Right cardiac atrium (tissue), 5 donors: ENCODE data around the gene ABCA7. TPM values are rescaled to one million over a fixed set of nuclear protein-coding genes. Genes with fewer than 3 reads are reported as not detected.
A peak's percentile ranks its signal among the peaks of the same experiment; 100 is the strongest.

Source experiments
- ATAC-seq, 2 donors: fragments of 200-7000 bp; cut with Tn5 transposase; one replicate each; pipeline versions ENCODE4 v1.8.0 to v1.9.1; 2020; ENCODE audit warnings: moderate library complexity in 2 of 2, mild to moderate bottlenecking in 1 of 2
- DNase-seq, 3 donors: peaks; one replicate each; pipeline ENCODE4 v3.0.0-alpha.2; 2020
- H3K27ac ChIP-seq: one replicate; pipeline ENCODE4 v1.5.1; 2013; ENCODE audit warnings: mild to moderate bottlenecking, low read length, control low read depth, moderate library complexity
- H3K27me3 ChIP-seq: one replicate; pipeline ENCODE4 v1.6.1; 2013; ENCODE audit not compliant: control insufficient read depth, insufficient read depth
- H3K4me1 ChIP-seq: one replicate; pipeline ENCODE4 v1.6.1; 2013; ENCODE audit warnings: low read length; ENCODE audit not compliant: control insufficient read depth, insufficient read depth
- H3K4me3 ChIP-seq: one replicate; pipeline ENCODE4 v1.5.1; 2013; ENCODE audit warnings: low read length, control low read depth
- H3K9me3 ChIP-seq: one replicate; pipeline ENCODE4 v1.6.1; 2013; ENCODE audit warnings: low read length; ENCODE audit not compliant: control insufficient read depth
- WGBS: extraction: QIAGEN DNeasy Blood & Tissue Kit; methylation state at CpG from one replicate; pipeline ENCODE4 v1.1.7; 2013; 5-methylcytosine and 5-hydroxymethylcytosine counted together
- intact Hi-C, 4 donors: fragments of 100-400 bp; cut with DNase I; formaldehyde crosslinking; loops; one replicate each; pipeline versions ENCODE4 v1.11.0 to v1.14.0; 2022 to 2023
- polyA plus RNA-seq: library from polyadenylated mRNA; stranded (reverse); fragments of 200-250 nt; gene quantifications from one replicate; pipeline ENCODE4 v1.2.3, GENCODE V29; 2013
- total RNA-seq, 4 donors: library from RNA; stranded (reverse); fragmentation: NEBNext Ultra II Directional; extraction: Animal tissue kit (Norgen Biotek cat#: 25700); gene quantifications; one replicate each; pipeline ENCODE4 v1.2.1, GENCODE V29; 2021
- donor health status: healthy with polysubstance abuse.
- donor health status: DM: no; HTN: yes; CAD: no.
- donor health status: DM: no; HTN: no; CAD: no.
- donor health status: DM: no; HTN: yes; CAD: no; lungs with severe emphysema.
- donor health status: DM: yes; HTN: yes; CAD: no.

Gene ABCA7
- total and polyA plus RNA-seq, 5 donors: 7.3 to 10.4 (median 9.1) TPM

GRCh38 chr19:1105008-1105872 lies 65.3 kb downstream of the ABCA7 start:
- H3K27me3 ChIP-seq: no peaks in the 10 kb centered on the region
- peaks cover 3% of the 10 kb centered on the region for H3K4me1 ChIP-seq
- intact Hi-C loops: loop anchor here in 1 of 4 donors (10.0 kb wide), 1 partner anchor 80 kb away; the partner anchor contains the start of genes CNN2, RNU6-2 and TMEM259
- H3K9me3 ChIP-seq: no peaks in the 10 kb centered on the region
- peak in 2 of 3 donors; percentile 77 to 83 for DNase-seq
- peak overlapping the region; percentile 89 for H3K4me3 ChIP-seq
- ATAC-seq: no peak
- peak overlapping the region; percentile 98 for H3K27ac ChIP-seq
- WGBS: 28% methylated on average over 69 of the region's 69 CpGs

GRCh38 chr19:1105873-1106840 lies 66.2 kb downstream of the ABCA7 start:
- H3K4me3 ChIP-seq: no peak overlapping the region
- no peak overlapping the region for H3K27ac ChIP-seq
- H3K4me1 ChIP-seq: peaks cover 3% of the 10 kb centered on the region
- 88% methylated on average over 32 of the region's 32 CpGs for WGBS
- ATAC-seq (no peak), DNase-seq (peak; percentile 34 to 75 (median 64))
- no peaks in the 10 kb centered on the region for H3K27me3 ChIP-seq
- intact Hi-C loops: loop anchor here in 1 of 4 donors (10.0 kb wide), 1 partner anchor 81 kb away; the partner anchor contains the start of genes CNN2, RNU6-2 and TMEM259
- no peaks in the 10 kb centered on the region for H3K9me3 ChIP-seq

GRCh38 chr19:1106841-1107660 lies 67.1 kb downstream of the ABCA7 start:
- peak; percentile 47 to 67 (median 66) for DNase-seq

GRCh38 chr19:1107661-1108261 lies 67.9 kb downstream of the ABCA7 start:
- no peaks in the 10 kb centered on the region for H3K27me3 ChIP-seq
- intact Hi-C loops: loop anchor here in 1 of 4 donors (10.0 kb wide), 1 partner anchor 83 kb away; the partner anchor contains the start of genes CNN2, RNU6-2 and TMEM259
- no peak for ATAC-seq
- 90% methylated on average over 25 of the region's 25 CpGs for WGBS
- no peaks in the 10 kb centered on the region for H3K4me1 ChIP-seq
- no peak overlapping the region for H3K27ac ChIP-seq
- H3K9me3 ChIP-seq: no peaks in the 10 kb centered on the region
- no peak overlapping the region for H3K4me3 ChIP-seq
- peak; percentile 14 to 66 (median 60) for DNase-seq

More at GRCh38 chr19:1106841-1107660, 67.1 kb downstream of the ABCA7 start:
- intact Hi-C loops: loop anchor here in 1 of 4 donors (10.0 kb wide), 1 partner anchor 82 kb away; the partner anchor contains the start of genes CNN2, RNU6-2 and TMEM259
- Histone ChIP-seq H3K27me3 (no peaks in the 10 kb centered on the region), H3K9me3 (no peaks in the 10 kb centered on the region), H3K27ac (no peak overlapping the region), H3K4me3 (no peak overlapping the region), H3K4me1 (peaks cover 3% of the 10 kb centered on the region)
- 62% methylated on average over 17 of the region's 17 CpGs for WGBS
- ATAC-seq: no peak

- Histone ChIP-seq H3K4me1 (no peaks in the 10 kb centered on the region), H3K27ac (no peak overlapping the region), H3K9me3 (no peaks in the 10 kb centered on the region), H3K4me3 (no peak overlapping the region), H3K27me3 (no peaks in the 10 kb centered on the region)
- intact Hi-C loops: loop anchor here in 1 of 4 donors (10.0 kb wide), 1 partner anchor 84 kb away; the partner anchor contains the start of genes CNN2, RNU6-2 and TMEM259
- DNase-seq: peak in 2 of 3 donors; percentile 55 to 71
- WGBS: 93% methylated on average over 89 of the region's 89 CpGs
- no peak for ATAC-seq
These were observed 68.6 kb downstream of the ABCA7 start for GRCh38 chr19:1108291-1109031.

DNA sequence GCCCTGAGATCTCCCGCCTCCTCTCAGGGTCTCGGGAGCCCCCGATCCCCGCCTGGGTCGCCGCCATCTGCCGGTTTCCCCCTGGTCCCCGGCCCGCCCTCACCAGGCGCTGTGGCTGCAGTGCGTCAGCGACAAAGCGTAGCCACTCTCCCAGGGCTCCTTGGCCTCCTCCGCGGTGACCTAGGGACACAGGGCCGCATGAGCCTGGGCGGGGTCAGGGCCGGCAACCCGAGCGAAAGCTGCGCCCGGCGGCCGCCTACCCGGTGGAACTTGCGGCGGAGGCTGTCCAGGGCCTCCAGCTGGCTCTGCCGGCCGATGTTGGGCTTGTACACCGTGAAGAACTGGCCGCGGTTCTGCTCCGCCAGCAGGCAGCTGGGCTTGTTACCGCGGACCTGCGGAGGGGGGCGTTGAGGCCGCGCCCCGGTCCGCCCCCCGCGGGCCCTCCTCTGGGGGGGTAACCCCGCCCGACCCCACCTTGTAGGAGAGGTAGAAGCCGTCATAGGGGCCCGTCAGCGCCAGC lies 69.2 kb downstream of the ABCA7 start:
- Histone ChIP-seq H3K27ac (no peak overlapping the region), H3K4me3 (no peak overlapping the region), H3K9me3 (no peaks in the 10 kb centered on the region), H3K27me3 (no peaks in the 10 kb centered on the region), H3K4me1 (no peaks in the 10 kb centered on the region)
- DNase-seq: peak; percentile 23 to 71 (median 62)
- intact Hi-C loops: loop anchor here in 1 of 4 donors (10.0 kb wide), 1 partner anchor 84 kb away; the partner anchor contains the start of genes CNN2, RNU6-2 and TMEM259
- WGBS: 92% methylated on average over 48 of the region's 48 CpGs
- no peak for ATAC-seq

DNA sequence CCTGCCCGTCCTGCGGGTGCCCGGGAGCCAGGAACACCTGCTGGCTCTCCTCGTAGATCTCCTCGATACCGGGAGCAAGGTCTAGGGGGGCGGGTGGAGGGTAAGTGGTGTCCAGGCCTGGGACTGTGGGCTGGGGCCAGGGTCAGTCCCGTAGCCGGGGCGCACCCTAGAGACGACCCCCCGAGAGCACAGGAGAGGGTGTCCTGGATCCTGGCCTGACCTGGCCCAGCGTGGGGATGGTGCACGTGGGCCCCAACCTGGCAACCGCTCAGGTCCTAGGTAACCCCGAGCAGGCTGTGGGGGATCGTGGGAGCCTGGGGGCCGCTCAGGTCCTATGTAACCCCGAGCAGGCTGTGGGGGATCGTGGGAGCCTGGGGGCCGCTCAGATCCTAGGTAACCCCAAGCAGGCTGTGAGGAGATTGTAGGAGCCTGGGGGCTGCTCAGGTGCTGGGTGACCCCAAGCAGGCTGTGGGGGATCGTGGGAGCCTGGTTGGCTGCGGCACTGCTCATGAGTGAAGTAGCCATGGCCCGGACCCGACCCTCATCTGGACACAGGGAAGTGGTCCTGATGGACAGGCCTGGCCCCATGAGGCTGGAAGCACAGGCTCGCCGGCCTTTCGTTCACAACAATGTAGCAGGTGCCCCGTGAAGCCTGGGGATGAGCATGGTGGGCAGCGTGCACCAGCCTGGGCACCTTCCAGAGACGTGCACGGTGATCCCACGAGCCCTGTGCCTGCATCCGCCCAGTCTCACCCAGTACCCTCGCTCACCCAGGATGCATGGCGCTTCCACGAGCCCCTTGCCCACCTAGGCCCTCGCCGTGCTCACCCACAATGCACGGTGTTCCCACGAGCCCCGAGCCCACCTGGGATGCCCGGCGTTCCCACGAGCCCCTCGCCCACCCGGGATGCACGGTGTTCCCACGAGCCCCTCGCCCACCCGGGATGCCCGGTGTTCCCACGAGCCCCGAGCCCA lies 70.1 kb downstream of the ABCA7 start:
- no peaks in the 10 kb centered on the region for H3K4me1 ChIP-seq
- no peaks in the 10 kb centered on the region for H3K27me3 ChIP-seq
- no peaks in the 10 kb centered on the region for H3K9me3 ChIP-seq
- no peak overlapping the region for H3K27ac ChIP-seq
- WGBS: 91% methylated on average over 54 of the region's 54 CpGs
- intact Hi-C loops: loop anchor here in 3 of 4 donors (5.0 to 10.0 kb wide), 2 partner anchors 82 to 85 kb away; partner anchors contain the start of genes CNN2 (in 1 of the 3), RNU6-2 (in 1 of the 3) and TMEM259 (in 1 of the 3)
- no peak for ATAC-seq
- peak in 2 of 3 donors; percentile 64 to 66 for DNase-seq
- no peak overlapping the region for H3K4me3 ChIP-seq
